ENCODE data around the gene PEAK3.

The PEAK3 gene

DNA sequence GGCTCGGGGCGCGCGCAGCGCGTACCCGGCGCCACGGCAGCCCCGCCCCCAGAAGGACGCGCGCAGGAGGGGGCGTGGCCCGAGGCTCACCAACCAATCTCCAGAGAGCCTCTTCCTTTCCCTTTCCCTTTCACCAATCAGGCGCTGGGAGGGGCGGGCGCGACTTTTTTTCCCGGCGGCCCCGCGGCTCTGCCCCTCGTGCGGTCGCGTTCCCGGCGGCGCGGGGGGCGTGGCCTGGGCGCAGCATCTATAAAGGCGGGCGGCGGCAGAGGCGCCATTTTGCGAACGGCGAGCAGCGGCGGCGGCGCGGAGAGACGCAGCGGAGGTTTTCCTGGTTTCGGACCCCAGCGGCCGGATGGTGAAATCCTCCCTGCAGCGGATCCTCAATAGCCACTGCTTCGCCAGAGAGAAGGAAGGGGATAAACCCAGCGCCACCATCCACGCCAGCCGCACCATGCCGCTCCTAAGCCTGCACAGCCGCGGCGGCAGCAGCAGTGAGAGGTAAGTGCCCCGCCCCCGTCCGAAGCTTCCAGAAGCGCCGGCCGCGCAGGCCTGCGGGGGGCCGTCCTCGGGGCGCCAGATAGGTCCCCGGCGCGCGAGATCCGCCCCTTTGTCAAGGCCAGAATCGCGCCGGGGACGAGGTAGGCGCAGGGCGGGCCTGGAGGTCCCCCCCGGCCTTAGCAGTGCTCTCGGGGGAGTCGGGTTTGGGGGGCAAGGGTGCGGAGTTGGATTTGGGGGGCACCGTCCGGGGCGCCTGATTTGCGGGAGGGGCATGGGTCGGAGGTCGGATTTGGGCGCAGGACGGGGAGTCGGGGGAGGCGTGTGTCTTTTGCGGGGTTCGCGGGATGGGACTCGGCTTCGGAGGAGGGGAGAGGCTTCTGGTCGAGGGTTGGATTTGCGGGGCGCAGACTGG, 12.5 kb downstream of the PEAK3 start:
- DNase-seq: peak; percentile 99

DNA sequence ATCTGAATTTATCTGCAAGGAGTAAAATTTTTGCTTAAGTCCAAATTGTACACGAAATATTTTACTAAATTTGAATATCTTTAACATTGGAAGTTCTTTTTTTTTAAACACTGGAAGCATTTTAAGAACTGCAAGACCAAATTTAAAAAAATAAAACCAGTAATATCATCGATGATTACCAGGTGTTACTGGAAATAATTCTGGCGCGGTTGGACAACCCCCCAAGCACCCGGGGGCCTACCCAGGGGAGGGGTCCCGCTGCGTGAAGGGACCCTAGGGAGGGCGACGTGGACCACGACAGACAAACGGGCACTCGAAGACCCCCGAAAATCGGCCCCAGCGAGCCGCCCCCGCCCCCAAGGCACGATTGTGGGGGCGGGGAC, 13.1 kb downstream of the PEAK3 start:
- no peak for DNase-seq

DNA sequence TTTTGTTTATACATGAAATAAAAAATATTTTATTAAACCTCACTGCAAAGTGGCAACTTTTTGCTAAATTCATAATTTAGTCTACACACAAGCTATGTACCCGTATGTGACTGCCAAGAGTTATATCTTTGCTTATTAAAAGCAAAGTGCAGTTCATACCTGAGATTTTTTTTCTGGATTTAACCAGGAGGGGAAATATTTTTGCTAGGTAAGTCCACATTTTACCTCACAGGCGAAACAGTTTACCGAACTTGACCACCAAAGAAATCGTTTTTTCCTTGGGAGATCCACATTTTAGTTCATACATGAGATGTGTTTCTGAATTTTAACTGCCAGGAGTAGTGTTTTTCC, 13.5 kb downstream of the PEAK3 start:
- no peak for DNase-seq

DNA sequence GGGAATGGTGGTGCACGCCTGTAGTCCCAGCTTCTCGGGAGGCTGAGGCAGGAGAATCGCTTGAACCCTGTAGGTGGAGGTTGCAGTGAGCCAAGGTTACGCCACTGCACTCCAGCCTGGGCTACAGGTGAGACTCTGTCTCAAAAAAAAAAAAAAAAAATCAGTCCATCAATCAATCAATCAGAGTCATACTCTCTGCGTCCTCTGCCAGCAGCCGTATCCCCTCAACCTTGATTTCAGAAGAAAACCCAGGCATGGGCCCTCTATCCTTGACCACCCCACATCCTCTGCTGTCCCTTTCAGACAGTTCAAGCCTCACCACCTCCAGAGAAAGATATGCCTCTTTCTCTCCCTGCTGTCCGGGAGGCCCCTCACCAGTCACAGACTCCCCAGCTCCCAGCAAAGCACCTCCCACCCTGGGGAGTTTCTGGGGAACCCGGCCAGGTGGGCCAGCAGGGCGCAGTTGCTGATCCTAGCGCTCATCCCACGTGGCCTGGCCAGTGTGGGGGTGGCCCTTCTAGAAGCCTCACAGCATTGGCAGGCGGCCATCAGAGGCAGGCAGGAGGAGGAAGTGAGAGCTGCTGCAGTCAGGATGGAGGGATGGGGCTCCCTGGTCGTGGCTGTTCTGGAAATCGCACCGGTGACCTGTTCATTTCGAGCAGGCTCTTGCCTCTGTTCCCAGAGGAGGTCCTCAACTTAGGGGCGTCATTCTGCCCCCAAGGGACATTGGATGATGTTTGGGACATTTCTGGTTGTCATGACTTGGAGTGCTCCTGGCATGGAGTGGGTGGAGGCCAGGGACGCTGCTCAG, 15.6 kb downstream of the PEAK3 start:
- peak in 1 of 2 donors; percentile 49 for DNase-seq

DNA sequence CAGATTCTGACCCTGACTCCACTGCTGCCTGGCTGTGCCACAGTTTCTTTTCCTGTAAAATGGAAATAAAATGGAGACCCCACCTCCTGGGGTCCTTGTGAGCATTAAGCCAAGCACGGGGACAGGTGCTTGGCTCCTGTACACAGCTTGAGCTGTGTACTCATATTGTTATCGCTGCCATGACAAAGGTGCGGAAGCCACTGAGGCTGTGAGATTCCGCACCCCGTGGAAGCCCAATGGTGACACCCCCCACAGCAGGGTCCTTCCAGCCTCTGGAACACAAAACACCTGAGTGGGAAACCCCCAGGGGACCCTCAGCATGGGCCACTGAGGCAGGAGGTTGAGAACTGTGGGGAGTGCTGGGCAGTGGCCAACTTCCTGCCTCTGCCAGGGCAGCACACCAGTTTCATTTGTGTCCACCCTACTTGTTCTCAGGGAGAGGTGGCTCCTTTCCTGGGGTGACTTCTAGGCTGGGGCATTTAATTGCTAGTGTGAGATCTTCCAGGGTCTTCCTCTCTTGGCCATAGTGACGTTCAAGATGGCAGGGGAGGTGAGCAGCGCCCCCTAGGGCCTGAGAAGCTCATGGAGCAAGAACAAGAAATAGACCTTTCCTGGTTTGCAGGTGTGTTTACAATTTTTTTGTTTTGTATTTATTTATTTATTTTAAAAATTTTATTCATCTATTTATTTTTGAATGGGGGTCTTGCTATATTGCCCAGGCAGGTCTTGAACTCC, 20.4 kb downstream of the PEAK3 start:
- peak; percentile 67 to 73 for DNase-seq

DNA sequence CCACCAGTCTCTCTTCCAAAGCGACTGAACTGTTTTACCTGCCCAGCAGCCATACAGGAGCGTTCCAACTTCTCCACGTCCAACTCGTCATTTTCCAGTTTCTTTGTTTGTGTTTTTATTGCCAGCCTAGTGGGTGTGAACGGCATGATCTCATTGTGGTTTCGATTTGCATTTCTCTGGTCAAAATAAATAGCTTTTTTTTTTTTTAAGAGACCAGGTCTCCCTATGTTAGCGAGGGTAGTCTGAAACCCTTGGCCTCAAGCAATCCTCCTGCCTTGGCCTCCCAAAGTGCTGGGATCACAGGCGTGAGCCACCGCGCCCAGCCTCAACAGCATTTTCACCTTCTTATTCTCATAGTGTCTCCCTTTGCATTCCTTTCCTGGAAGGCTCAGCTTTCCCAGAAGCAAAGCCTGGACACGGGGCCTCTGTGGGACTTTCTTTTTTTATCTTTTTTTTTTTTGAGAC, 21.6 kb downstream of the PEAK3 start:
- no peak for DNase-seq

DNA sequence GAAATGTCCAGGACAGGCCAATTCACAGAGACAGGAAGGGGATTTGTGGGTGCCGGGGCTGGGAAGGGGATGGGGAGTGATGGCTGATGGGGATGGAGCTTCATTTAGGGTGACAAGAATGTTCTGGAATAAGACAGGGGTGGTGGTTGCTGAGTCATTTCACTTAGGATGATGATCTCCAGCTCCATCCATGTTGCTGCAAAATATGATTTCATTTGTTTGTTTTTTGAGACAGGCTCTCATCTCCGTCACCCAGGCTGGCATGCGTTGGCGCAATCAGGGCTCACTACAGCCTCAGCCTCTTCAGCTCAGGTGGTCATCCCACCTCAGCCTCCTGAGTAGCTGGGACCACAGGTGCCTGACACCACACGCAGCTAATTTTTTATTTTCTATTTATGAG, 22.6 kb downstream of the PEAK3 start:
- no peak for DNase-seq

DNA sequence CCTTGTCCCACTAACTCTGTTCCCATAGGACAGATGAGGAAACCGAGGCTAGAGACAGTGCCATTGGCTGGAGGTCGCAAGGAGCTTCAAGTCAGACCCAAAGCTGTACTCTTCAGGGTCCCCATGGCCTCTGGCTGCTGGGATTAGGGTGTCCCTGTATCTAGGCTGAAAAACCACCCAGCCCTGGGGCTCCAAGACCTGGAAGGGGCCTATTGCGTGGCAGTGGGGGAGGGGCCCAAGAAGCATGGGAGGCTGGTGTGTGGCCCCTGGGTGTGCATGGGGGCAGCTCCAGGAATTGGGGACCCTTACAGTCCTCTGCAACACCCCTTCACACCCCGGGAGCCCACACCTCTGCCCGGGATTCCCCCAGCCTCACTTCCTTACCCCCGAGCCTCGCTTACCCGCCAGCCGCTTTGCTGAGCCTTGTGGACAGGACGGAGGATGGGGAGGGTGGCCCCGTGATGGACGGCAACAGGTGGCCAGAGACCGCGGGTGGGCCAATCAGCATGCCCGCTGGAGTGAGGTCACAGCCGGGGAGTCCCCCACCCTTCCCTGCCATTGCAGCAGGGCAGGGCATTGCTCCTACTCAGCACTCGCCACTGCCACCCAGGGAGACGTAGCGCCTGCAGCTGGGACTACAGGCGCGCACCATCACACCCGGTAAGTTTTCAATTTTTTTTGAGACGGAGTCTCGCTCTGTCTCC, 25.8 kb downstream of the PEAK3 start, which contains the start of gene JSRP1:
Gene JSRP1 (minus strand): TSS at position 436 of the 704 bp plus-strand sequence. CDS start 1,103 bp downstream, outside the sequence.
- DNase-seq: no peak

DNA sequence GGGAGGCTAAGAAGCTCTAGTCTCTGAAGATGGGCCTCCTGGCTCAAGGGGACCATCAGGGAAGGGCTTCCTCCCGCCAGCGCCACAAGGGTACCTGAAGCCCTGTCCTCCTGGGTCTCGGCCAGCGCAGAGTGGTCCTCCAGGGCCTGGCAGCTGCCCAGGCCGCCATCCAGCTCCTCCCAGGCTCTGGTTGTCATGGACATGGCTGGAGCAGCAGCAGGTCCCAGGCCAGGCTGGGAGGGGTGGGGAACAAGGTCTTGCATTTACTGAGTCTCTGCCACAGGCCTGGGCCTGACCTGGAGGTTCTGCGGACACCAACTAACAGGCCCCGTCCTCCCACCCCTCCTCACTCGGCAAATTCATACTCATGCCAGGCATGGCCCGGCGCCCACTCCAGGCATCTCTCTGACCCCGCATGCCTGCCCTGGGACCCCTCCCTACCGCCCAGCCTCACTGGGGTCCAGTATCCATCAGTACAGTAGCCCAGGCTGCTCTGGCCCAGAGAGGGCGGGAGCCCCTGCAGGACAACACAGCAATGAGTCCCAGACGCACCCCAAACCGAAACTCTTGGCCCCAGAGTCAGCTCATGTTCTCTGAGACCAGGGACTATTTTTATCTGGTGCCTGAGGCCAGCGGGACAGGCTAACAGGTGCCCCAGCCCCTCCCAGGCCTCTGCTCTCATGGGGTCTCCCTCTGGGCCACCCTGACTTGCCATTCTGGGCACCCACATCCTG, 26.7 kb downstream of the PEAK3 start:
- DNase-seq: no peak

DNA sequence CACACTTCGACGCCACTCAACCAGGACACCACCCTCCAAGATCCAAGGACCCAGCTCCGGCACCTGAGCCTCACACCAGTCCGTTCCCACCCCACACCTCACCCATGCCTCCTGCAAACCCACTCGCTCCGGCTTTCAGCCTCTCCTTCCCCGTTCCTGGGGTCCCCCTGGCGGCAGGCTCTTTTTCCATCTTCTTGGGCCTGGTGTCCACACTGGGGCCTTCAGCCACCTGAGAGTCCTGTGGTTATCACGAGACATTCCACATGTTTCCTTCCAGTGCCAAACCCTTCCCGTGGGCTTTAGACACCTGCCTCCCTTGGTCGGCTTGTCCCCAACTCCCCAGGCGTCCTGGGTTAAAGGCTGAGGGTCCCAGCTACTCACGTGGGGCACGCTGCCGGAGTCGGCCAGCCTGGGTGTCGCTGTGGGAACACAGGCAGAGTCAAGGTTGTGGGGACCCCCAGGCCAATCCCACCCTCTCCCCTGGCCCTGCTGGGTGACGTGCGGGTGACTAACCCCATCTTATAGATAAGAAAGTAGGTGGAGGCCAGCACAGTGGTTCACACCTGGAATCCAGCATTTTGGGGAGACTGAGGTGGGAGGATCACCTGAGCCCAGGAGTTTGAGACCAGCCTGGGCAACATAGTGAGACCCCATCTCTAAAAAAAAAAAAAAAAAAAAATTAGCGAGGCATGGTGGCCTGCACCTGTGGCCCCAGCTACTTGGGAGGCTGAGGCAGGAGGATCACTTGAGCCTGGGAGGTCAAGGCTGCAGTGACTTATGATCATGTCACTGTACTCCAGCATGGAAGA, 27.7 kb downstream of the PEAK3 start:
- DNase-seq: no peak

DNA sequence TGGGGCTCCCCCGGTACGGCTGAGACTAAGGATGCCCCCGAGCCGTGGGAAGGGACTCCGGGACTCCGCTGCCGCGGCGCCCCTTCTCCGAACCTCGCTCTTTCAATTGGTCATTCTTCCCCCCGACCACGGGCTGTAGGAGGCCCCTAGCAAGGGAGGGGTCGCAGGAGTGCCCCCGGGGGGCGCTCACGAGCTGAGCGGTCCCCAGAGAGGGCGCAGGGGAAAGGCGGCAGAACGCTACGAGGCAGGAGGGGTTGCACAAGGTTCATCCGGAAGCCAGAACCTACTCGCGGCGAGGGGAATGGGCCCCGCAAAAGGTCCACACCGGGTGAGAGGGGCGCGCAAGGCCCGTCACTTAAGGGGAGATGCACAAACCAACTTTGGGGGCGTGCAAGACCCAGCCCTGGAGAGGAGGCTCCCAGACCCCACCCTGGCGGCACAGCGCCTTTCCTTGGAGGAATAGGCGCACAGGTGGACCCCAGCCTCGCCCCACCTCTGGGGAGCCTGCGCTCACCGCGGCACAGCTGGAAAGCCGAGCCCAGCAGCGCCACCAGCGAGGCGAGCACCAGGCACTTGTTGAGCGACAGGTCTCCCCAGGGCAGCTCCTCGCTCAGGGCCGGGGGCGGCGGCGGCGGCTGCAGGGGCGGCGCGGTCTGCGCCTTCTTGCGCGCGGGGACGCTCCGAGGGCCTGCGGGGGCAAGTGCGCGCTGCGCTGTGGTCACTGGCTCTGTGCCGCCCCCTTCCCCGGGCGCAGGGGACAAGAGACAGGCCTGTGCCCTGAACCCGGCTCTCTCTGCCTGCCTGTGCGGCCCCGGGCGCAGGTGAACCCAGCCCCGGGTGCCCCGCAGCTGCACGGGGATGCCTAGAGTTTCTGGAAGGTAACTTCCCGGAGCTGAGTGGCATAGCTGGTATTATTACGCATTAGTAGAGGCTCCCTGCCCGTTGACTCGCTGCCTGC, 28.6 kb downstream of the PEAK3 start:
- peak in 1 of 2 donors; percentile 47 for DNase-seq

DNA sequence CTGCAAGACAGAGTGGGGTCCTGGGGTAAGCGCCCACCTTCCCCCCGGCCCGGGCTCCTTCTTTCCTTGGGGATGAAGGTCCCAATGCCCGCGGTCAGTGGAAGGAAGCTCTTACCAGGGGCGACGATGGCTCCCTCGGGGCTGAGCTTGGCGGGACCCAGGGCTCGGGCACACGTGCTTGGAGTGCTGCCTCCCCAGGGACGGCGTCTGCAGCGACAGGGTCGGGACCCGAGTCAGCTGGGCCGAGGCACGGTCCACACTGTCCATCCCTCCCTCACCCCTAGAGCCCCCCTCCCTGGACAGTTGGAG, 29.2 kb downstream of the PEAK3 start:
- no peak for DNase-seq

DNA sequence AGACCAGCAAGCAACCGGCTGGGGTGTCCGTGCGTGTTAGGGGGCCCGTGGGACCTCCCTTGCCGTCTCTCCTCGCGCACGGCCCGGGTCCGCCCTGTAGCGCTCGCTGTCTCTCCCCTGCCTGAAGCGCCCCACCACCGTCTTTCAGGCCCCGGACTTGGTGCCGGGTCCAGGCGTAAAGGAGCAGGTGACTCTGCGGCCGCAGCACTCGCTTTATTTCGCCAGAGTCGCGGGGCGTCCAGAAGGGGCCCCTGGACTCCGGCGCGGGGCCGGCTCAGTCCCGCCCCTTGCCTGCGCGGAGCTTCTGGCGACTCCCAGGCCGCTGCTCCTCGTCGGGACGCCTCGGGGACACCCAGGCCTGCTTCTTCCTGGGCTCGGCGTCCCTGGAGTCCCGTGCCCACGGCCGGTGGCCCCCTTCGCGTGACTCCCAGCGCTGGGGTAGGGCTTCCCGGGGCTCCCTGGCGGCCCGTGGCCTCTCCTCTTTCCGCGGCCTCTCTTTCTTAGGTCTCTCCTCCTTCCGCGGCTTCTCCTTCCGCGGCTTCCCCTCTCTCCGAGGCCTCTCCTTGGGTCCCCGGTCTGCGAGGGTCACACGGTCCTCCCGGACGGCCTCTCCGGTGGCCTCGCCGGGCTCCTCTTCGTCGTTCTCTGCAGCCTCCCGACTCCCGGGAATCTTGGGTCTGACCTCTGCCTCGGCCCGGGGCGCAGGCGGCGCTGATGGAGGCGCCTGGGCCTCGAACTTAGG, 29.7 kb downstream of the PEAK3 start:
- no peak for DNase-seq

DNA sequence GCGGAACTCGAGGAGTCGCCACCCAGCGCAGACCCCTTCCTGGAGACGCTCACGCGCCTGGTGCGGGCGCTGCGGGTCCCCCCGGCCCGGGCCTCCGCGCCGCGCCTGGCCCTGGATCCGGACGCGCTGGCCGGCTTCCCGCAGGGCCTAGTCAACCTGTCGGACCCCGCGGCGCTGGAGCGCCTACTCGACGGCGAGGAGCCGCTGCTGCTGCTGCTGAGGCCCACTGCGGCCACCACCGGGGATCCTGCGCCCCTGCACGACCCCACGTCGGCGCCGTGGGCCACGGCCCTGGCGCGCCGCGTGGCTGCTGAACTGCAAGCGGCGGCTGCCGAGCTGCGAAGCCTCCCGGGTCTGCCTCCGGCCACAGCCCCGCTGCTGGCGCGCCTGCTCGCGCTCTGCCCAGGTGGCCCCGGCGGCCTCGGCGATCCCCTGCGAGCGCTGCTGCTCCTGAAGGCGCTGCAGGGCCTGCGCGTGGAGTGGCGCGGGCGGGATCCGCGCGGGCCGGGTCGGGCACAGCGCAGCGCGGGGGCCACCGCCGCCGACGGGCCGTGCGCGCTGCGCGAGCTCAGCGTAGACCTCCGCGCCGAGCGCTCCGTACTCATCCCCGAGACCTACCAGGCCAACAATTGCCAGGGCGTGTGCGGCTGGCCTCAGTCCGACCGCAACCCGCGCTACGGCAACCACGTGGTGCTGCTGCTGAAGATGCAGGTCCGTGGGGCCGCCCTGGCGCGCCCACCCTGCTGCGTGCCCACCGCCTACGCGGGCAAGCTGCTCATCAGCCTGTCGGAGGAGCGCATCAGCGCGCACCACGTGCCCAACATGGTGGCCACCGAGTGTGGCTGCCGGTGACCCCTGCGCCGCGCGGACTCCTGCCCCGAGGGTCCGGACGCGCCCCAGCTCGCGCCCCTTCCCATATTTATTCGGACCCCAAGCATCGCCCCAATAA, 30.6 kb downstream of the PEAK3 start:
- no peak for DNase-seq

DNA sequence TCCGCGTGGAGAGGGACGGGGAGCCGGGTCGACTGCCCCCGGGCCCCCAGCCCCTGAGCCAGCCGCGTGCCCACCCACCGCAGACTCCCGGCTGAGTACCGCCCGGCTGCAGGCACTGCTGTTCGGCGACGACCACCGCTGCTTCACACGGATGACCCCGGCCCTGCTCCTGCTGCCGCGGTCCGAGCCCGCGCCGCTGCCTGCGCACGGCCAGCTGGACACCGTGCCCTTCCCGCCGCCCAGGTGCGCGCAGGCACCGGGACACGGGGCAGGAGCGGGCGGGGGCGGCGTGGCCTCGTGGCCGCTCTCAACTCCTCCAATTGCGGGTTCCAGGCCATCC, 31.2 kb downstream of the PEAK3 start:
- DNase-seq: no peak

DNA sequence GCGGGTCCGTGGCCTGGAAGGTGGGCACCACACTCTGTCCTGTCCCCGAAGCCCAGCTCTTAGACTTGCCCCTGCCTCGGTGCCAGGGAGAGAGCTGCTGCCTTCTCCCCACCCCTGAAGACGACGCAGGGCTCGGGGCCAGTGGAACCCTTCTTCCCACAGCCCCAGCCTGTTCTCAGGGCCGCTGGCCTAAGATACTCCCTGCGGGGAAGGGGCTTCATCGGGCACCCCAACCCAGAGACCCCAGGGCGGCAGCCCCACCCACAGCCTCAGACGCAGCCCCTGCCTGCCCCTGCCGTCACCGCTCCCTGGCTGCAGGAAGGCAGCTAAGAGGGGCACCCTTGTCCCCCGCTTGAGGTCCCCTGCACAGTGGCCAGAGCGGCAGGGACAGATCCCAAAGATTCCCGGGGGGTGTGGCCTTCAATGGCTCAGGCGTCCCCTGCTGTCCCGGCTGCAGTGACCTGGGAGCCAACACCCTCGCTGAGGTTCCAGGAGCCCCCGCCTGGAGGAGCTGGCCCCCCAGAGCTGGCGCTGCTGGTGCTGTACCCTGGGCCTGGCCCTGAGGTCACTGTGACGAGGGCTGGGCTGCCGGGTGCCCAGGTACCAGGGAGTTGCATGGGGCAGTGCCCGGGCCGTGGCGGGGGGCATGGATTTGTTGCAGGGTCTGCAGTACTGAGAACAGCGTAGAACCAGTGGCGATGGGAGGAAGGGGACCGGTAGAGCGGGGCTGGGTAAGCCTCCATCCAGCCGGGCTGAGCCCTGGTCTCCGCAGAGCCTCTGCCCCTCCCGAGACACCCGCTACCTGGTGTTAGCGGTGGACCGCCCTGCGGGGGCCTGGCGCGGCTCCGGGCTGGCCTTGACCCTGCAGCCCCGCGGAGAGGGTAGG, 31.9 kb downstream of the PEAK3 start:
- no peak for DNase-seq

Data from stimulated activated CD4-positive, alpha-beta T cell treated with anti-CD3 and anti-CD28 coated beads, Interleukin-2, amount 100 ng/mL, for 24 hours (primary cell).